ENCODE data around the gene SOCS3. TPM values are rescaled to one million over a fixed set of nuclear protein-coding genes. Genes with fewer than 3 reads are reported as not detected.
"Not testable (repeated sequence)": the region's sequence is repeated elsewhere in the genome, so short reads cannot be mapped to it uniquely, and the experiment has no call there.

The SOCS3 gene
- total RNA-seq, 1 donor from 2014 or later, result 36.0 TPM

DNA sequence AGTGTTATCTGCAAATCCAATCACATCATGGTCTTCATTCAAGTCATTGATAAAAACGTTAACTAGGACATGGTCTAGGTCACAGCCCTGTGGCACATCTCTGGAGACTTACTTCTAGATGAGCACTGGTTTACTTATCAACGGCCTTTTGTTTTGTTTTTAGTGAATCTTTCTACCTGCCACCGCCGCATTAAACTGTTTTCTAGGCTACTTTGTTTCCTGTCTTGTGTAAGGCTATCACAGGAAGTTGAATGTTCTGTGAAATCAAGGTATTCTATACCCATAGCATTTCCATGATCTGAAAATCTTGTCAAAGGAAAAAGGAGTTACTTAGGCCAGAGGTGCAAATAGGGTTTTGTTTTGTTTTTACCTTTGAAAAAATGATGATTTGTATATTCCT, 26.9 kb downstream of the SOCS3 start:
- Histone ChIP-seq H3K27me3 (ENCODE audit: control insufficient read depth, insufficient read depth, low read length) (no peaks in the 10 kb centered on the region), H3K4me3 (ENCODE audit: low read depth, low read length) (no peak overlapping the region), H3K36me3 (ENCODE audit: control insufficient read depth, insufficient read depth, low read length) (no peaks in the 10 kb centered on the region)
- DNase-seq (ENCODE audit: low read depth), result no peak
- TF ChIP-seq, protein P1, sequence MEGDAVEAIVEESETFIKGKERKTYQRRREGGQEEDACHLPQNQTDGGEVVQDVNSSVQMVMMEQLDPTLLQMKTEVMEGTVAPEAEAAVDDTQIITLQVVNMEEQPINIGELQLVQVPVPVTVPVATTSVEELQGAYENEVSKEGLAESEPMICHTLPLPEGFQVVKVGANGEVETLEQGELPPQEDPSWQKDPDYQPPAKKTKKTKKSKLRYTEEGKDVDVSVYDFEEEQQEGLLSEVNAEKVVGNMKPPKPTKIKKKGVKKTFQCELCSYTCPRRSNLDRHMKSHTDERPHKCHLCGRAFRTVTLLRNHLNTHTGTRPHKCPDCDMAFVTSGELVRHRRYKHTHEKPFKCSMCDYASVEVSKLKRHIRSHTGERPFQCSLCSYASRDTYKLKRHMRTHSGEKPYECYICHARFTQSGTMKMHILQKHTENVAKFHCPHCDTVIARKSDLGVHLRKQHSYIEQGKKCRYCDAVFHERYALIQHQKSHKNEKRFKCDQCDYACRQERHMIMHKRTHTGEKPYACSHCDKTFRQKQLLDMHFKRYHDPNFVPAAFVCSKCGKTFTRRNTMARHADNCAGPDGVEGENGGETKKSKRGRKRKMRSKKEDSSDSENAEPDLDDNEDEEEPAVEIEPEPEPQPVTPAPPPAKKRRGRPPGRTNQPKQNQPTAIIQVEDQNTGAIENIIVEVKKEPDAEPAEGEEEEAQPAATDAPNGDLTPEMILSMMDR (IDR thresholded peaks at IDR 0.05; ENCODE audit: insufficient read depth, low read length, poor library complexity, severe bottlenecking), result no peak

DNA sequence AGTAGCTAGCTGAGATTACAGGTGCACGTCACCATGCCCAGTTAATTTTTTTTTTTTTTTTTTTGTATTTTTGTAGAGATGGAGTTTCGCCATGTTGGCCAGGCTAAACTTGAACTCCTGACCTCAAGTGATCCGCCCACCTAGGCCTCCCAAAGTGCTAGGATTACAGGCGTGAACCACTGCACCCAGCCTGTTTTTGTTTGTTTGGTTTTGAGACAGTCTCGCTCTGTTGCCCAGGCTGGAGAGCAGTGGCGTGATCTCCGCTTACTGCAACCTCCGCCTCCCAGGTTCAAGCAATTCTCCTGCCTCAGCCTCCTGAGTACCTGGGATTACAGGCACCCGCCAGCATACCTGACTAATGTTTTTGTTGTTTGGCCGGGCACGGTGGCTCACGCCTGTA, 28.5 kb downstream of the SOCS3 start:
- H3K36me3 ChIP-seq (ENCODE audit: control insufficient read depth, insufficient read depth, low read length); H3K4me3 ChIP-seq (ENCODE audit: low read depth, low read length); DNase-seq (ENCODE audit: low read depth); H3K27me3 ChIP-seq (ENCODE audit: control insufficient read depth, insufficient read depth, low read length): not testable (repeated sequence)

DNA sequence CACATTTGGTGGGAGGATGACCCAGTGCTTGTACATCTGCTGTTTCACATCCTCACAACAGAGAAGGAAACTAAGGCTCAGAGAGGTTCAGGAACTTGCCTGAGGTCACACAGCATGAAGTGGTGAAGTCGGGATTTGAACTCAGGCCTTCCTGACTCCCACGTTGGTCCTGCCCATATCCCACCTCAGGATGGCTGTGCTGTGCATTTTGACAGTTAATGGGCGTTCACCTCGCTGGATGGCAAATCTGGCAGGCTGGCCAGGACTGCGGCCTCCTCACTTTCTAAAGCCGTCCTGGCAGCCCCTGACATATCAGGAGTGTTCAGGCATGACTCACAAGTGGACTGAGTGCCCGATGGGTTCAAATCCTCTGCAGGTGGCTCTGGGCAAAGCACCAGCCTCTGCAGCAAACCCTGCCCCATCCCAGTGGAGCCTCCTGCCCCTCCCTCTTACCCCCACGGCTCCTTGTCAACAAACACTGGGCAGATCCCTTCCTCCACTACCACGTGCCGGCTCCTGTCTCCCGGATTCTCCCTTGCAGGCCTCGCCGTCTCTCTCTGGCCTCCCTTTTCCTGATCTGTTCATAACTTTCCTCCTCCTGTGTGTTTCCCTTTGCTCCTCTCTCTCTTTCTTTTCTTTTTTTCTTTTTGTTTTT, 29.2 kb downstream of the SOCS3 start:
- H3K36me3 ChIP-seq (ENCODE audit: control insufficient read depth, insufficient read depth, low read length), result no peaks in the 10 kb centered on the region
- H3K27me3 ChIP-seq (ENCODE audit: control insufficient read depth, insufficient read depth, low read length), result no peaks in the 10 kb centered on the region
- DNase-seq (ENCODE audit: low read depth), result no peak
- H3K4me3 ChIP-seq (ENCODE audit: low read depth, low read length), result no peak overlapping the region
- TF ChIP-seq, protein P1 (IDR thresholded peaks at IDR 0.05; ENCODE audit: insufficient read depth, low read length, poor library complexity, severe bottlenecking), result no peak

DNA sequence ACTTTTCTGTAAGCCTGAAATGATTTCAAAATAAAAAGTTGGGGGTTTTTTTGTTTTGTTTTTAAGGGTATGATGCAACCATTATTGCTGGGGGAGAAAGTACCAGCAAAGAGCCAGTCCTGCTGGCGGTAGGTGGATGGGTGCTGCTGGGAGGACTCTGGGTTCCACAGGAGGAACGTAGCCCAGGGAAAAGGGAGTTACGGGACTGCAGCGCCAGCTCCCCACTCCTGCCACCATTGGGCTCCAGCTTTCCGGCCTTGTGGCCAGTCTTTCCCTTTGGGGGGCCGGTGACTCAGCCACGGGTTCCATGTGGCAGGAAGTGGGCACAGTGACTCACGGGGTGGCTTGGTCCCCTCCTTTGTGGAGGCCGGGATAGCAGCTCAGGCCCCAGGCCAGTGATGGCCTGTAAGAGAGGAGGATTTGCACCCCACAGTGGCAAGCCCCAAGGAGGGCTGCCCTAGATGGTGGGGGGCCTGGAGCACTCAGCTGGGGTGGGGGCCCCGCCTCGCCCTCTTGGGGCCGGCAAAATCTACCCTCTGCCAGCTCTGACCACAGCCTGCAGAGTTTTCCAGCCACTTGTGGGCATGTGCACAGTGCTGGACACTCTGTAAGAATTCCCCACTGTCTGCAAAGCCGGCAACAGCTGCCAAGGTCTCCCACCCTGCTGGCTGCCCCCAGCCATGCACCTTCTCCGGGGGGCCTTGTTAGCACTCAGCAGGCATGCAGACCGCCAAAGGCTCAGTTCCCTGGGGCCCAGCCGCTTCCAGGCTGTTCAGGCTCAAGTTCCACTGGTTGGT, 30.4 kb downstream of the SOCS3 start:
- TF ChIP-seq, protein P1 (IDR thresholded peaks at IDR 0.05; ENCODE audit: insufficient read depth, low read length, poor library complexity, severe bottlenecking), result no peak
- no peak for DNase-seq (ENCODE audit: low read depth)
- no peak overlapping the region for H3K4me3 ChIP-seq (ENCODE audit: low read depth, low read length)
- no peaks in the 10 kb centered on the region for H3K27me3 ChIP-seq (ENCODE audit: control insufficient read depth, insufficient read depth, low read length)
- H3K36me3 ChIP-seq (ENCODE audit: control insufficient read depth, insufficient read depth, low read length), result no peaks in the 10 kb centered on the region

DNA sequence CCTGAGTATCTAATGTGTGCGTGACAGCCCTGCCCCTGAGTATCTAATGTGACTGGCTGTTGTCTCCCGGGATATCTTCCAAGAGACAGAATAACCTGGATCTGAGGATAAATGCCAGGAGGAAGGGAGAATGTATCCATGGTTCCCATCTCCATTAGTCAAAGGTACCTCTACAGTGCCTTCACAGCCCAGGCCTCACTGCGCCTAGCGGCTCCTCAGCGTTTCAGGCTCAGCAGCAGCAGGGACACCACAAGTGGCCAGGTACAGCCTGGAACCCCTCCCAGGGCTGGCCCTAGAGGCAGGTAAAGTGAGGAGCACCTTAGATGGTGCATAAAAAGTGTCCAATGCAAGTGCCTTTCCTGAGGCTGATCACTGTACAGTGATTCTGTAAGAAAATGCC, 32.0 kb downstream of the SOCS3 start:
- no peak overlapping the region for H3K4me3 ChIP-seq (ENCODE audit: low read depth, low read length)
- DNase-seq (ENCODE audit: low read depth), result no peak
- H3K27me3 ChIP-seq (ENCODE audit: control insufficient read depth, insufficient read depth, low read length), result no peaks in the 10 kb centered on the region
- H3K36me3 ChIP-seq (ENCODE audit: control insufficient read depth, insufficient read depth, low read length), result no peaks in the 10 kb centered on the region
- TF ChIP-seq, protein P1 (IDR thresholded peaks at IDR 0.05; ENCODE audit: insufficient read depth, low read length, poor library complexity, severe bottlenecking), result no peak

DNA sequence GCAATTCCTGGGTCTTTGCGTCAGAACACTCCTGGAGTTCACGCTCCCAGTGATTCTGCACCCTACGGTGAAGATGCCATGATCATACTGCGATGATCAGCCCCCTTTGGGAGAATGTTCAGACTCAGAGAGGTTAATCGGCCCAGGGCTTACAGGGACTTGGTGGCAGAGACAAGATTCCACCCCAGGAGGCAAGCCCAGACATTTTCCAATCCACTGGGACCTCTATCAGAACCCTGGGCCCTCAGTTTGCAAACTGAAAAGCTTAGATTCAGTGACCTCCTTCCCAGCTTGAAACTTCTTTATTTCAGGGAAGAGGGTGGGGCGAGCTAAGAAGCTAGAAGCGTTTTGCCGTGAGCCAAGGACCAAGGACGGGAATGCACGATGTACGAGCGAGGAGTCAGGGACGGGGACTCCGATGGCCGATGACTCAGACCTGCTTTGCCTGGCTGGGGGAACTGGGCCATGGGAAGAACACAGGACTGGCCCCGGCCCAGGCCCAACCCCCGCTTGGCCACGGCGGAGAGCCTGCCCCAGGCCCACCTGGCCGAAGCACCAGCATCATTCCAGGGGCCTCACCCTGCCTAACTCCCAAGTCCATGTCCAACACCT, 34.7 kb downstream of the SOCS3 start:
- H3K36me3 ChIP-seq (ENCODE audit: control insufficient read depth, insufficient read depth, low read length), result no peaks in the 10 kb centered on the region
- DNase-seq (ENCODE audit: low read depth), result no peak
- H3K4me3 ChIP-seq (ENCODE audit: low read depth, low read length), result no peak overlapping the region
- H3K27me3 ChIP-seq (ENCODE audit: control insufficient read depth, insufficient read depth, low read length), result no peaks in the 10 kb centered on the region
- TF ChIP-seq, protein P1 (IDR thresholded peaks at IDR 0.05; ENCODE audit: insufficient read depth, low read length, poor library complexity, severe bottlenecking), result no peak
